ENCODE measurements around the gene DAND5. TPM values are rescaled to one million over a fixed set of nuclear protein-coding genes. Genes with fewer than 3 reads are reported as not detected.

The DAND5 gene
- total and polyA plus RNA-seq, 9 of the 15 experiments (the other 6 are each of a cell fraction or from before 2014, with no cell fraction given), result 0.22 to 0.83 (median 0.60) TPM

DNA sequence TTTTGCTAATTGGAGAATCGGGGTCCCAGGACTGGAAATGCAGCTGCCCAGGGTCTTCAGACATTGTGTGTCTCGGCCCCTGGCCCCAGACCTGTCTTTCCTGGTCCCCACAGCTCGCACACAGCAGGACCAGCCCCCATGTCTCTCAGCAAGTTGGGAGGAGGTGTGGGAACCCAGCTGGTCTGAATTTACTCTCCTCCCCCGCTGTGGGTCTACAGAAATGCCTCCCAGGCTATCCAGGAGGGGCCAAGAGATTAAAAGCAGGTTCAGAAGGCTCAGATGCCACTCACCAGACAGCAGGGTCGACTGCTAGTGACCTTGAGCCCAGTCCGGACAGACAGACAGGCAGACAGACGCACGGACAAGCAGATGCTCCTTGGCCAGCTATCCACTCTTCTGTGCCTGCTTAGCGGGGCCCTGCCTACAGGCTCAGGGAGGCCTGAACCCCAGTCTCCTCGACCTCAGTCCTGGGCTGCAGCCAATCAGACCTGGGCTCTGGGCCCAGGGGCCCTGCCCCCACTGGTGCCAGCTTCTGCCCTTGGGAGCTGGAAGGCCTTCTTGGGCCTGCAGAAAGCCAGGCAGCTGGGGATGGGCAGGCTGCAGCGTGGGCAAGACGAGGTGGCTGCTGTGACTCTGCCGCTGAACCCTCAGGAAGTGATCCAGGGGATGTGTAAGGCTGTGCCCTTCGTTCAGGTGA, at the start of gene DAND5 (continued):
- TF ChIP-seq ZNF707 (CRISPR knock-in tag; conservative IDR thresholded peaks at IDR 0.05) (no peak), CCAR2 (IDR thresholded peaks at IDR 0.05; ENCODE audit: low read depth, low read length) (no peak), HDAC1 (IDR thresholded peaks at IDR 0.05) (no peak), CREB3L1 (IDR thresholded peaks at IDR 0.05; ENCODE audit: borderline replicate concordance, low read depth) (peak; percentile 51; the same call in 1 of the 2 replicates), POLR2AphosphoS5 (IDR thresholded peaks at IDR 0.05; ENCODE audit: control insufficient read depth, insufficient read depth, low read depth, low read length) (no peak), USF2 (CRISPR knock-in tag; IDR thresholded peaks at IDR 0.05) (no peak), RBFOX2 (IDR thresholded peaks at IDR 0.05; ENCODE audit: low read depth, low read length) (peak; percentile 27; the same call in 1 of the 2 replicates), DMBX1 (CRISPR knock-in tag; IDR thresholded peaks at IDR 0.05; ENCODE audit: borderline replicate concordance) (no peak), PCBP1 (IDR thresholded peaks at IDR 0.05; ENCODE audit: low read depth, low read length, poor library complexity, severe bottlenecking) (no peak), TEAD4 (IDR thresholded peaks at IDR 0.05; ENCODE audit: low read length) (no peak), TEAD4 (CRISPR knock-in tag; IDR thresholded peaks at IDR 0.05; ENCODE audit: borderline replicate concordance) (no peak), BMI1 (IDR thresholded peaks at IDR 0.05; ENCODE audit: low read length) (no peak), SUPT5H (IDR thresholded peaks at IDR 0.05) (no peak), RFX1 (IDR thresholded peaks at IDR 0.05) (no peak), KLF6 (CRISPR knock-in tag; IDR thresholded peaks at IDR 0.05; ENCODE audit: borderline replicate concordance) (no peak), CREM (IDR thresholded peaks at IDR 0.05; ENCODE audit: low read depth) (no peak), FOS (IDR thresholded peaks at IDR 0.05; ENCODE audit: extremely low read depth, insufficient read length) (no peak), FOXK2 (conservative IDR thresholded peaks at IDR 0.05 in 1 of 2, IDR thresholded peaks at IDR 0.05 in 1 of 2; ENCODE audit: low read depth in 2 of 2) (no peak)

Measured in K562 (cell line).